Activated CD8-positive, alpha-beta memory T cell treated with anti-CD3 and anti-CD28 coated beads for 1 hour (primary cell): ENCODE results near the gene TPMT.
"Not testable (repeated sequence)": the region's sequence is repeated elsewhere in the genome, so short reads cannot be mapped to it uniquely, and the experiment has no call there.

Source experiments
- DNase-seq, 2 donors: peaks; one replicate each; pipeline ENCODE4 v3.0.0-alpha.2; 2020; ENCODE audit warnings: low read depth in 1 of 2; ENCODE audit errors: extremely low read depth in 1 of 2

The TPMT gene

DNA sequence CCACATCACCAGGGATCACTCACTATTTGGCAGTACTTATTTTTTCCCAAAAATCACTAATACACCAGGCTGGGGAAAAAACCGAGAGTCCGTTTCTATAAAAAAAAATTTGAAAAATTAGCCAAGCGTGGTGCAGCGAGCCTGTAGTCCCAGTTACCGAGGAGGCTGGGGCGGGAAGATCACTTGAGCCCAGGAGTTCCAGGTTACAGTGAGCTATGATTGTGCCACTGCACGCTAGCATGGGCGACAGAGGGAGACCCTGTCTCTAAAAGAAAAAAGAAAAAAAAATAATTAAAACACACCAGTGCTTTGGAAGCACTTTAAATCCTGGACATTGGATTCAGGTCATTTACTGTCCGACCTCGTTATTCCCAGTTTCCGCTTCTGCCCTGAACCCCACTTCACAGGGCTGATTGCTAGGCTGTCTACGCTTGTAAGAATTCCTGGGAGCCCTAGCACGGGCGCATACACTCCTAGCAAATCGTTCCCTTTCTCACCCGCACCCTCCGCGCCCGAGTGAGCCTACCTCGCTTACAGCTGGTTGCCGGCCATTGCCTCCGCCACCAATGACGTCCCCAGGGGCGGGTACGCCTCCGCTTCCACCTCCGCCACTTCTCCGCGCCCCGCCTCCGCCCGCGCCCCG lies at the start of gene TPMT:
TPMT (minus strand) TSS at position 571 of the 643 bp plus-strand sequence. CDS start 5,950 bp downstream, outside the sequence.
- DNase-seq = no peak

DNA sequence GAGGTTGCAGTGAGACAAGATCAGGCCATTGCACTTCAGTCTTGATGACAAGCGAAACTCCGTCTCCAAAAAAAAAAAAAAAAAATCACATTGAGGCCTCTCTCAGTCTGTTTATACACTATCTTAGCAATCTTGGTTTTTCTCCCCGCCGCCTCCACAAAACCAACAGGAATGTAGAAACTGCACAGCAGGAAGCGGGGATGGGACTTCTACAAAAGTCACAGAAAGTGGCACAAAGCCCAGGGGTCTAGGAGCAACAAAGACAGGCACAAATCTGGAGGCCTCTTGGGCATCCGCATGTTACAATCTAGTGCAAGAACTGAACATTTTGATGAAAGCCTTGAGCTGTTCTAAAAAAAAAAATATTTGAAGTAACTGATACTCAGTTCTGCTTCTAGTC lies 48.9 kb upstream of the TPMT start:
- DNase-seq = no peak

DNA sequence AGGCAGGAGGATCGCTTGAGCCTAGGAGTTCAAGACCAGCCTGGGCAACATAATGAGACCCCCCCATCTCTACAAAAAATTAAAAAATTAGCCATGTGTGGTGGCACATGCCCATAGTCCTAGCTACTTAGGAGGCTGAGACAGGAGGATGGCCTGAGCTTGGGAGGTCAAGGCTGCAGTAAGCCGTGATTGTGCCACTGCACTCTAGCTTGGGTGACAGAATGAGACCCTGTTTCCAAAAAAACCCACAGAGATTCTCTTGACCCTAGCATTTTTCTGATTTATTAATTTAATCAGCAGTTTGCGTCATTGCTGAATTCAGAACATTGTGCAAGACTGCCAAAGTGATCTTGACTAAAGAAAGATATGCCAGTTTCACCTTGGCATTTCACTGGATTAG lies 37.1 kb upstream of the TPMT start:
- DNase-seq = no peak

DNA sequence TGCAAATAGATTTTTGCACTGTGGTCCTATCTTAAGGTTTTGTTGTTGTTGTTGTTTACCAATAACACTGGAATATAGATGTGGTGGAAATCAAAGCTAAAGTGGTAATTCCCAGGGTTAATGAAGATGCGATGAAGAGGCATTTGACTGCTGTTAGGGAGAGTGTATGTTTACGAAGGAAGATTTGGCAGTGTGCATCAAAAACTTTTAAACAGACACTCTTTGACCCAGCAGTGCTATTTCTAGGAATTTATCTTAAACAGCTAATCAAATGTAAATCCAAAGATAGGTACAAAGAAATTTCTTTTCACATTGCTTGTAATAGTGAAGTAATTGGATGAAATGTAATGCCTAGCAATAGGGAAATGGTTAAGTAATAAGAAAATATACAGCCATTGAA lies 34.3 kb upstream of the TPMT start:
- no peak for DNase-seq

DNA sequence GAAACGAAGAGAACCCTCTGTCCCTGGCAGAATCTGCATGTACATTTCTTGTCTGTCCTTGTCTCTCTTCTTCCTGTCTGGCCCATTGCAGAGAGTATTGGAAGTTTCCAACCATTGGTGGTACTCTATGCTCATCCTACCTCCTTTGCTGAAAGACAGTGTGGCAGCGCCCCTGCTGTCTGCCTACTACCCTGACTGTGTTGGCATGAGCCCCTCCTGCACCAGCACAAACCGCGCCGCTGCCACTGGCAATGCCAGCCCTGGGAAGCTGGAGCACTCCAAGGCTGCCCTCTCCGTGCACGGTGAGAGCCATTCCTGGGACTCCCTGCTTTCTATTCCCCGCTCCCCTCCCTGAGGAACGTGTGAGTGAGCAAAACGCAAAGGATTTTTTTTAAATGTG lies 32.8 kb upstream of the TPMT start:
- DNase-seq = no peak

DNA sequence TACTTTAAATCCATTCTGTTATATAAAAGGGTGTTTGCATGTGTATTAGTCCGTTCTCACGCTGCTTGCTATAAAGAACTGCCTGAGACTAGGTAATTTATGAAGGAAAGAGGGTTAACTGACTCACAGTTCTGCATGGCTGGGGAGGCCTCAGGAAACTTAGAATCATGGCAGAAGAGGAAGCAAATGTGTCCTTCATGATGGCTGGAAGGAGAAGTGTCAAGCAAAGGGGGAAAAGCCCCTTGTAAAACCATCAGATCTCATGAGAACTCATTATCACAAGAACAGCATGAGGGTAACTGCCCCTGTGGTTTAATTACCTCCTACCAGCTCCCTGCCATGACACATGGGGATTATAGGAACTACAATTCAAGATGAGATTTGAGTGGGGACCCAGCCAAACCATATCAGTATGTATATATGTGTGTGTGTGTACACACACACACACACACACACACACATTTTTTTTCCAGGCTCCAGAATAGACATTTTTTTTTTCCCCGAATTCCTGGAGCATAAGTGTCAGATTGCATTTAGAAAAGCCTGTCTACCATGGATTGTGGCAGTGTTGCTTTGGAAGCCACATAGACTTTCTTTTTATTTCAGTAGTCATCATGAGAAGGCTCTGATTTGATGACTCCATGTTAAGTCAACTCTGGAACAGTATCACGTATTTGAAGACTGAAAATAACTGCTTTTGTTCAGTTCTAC lies 31.8 kb upstream of the TPMT start:
- no peak for DNase-seq

DNA sequence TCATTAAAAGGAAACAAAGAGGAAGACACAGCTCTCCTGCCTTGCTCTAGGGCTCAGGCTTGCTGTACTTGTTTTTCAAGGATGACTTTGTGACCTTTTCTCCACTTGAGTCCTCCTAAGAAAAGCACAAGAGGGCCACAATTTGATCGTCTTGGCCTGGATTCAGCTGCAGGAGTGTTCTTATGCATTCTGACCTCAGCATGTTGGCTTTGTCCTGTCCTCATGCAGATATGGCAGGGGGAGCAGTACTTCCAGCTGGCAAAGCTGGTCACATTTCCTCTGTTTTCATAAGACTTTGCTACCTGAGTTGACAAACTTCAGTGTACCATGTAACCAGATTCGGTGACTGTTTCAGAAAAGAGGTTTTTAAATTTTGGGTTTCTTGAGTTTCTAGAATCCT lies 31.2 kb upstream of the TPMT start:
- DNase-seq = no peak

DNA sequence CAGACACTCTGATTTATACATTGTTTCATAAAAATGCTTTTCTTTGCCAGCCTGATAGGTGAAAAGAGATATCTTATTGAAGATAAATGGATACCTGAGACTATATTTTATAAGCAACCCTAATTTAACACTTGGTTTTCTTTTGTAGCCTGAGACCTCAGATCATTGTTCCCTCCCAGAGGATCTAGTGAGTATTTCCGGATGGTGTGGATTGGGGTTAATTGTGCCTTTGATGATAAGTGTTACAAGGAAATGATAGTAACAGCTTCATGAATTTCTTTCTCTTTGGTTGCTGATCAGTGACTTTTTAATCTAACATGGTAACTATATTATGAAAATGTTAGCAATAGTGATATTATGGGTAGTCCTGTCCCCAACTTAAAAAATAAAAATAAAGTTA lies 30.7 kb upstream of the TPMT start:
- no peak for DNase-seq

DNA sequence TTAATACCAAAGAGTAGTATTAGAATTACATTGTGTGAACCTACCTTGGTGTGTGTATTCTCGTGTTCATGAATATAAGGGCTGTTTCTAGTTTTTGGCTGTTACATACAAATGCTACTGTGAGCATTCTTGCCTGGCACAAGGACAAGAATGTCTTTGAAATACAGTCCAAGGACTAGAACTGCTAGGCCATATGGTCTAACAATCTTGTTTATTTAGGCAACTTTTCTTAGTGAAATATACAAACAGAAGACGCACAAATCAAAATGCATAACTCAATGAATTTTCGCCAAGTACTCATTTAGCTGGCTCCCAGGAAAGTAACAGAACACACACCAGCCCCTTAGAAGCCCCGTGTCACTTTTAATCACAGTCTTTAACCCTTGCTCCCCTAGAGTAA lies 28.9 kb upstream of the TPMT start:
- DNase-seq = no peak

DNA sequence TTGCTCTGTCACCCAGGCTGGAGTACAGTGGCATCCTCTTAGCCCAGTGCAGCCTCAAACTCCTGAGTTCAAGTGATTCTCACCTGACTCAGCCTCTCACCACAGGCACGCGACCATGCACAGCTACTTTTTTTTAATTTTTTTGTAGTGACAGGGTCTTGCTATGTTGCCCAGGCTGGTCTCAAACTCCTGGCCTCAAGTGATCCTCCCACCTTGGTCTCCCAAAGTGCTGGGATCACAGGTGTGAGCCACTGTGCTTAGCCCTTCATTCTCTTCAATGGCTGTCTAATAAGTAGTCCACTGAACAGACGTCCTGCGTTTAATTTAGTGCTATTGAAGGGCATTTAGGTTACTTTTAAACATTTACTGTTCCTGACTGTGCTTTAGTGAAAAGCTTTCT lies 27.7 kb upstream of the TPMT start:
- DNase-seq = no peak

DNA sequence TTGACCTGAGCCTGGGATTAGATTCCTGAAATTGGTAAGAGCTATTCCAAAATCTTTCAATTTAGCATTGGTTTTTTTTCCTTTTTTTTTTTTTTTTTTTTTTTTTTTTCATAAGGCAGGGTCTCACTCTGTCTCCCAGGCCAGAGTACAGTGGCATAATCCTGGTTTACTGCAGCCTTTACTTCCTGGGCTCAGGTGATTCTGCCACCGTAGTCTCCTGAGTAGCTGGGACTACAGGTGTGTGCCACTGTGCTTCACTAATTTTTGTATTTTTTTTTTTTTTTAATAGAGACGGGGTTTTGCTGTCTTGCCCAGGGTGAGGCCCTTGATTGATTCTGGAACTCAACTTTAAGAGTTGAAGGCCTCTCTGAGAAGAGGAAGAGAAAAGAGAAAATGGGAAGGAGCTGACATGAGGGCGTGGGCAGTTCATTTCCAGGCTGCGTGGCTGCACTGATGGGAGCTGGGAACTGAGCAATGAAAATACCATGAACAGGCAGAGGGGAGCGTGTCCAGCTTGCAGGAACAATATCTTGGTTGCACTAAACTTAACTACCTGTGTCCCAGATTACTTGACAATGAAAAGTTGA lies 25.0 kb upstream of the TPMT start:
- DNase-seq = no peak

DNA sequence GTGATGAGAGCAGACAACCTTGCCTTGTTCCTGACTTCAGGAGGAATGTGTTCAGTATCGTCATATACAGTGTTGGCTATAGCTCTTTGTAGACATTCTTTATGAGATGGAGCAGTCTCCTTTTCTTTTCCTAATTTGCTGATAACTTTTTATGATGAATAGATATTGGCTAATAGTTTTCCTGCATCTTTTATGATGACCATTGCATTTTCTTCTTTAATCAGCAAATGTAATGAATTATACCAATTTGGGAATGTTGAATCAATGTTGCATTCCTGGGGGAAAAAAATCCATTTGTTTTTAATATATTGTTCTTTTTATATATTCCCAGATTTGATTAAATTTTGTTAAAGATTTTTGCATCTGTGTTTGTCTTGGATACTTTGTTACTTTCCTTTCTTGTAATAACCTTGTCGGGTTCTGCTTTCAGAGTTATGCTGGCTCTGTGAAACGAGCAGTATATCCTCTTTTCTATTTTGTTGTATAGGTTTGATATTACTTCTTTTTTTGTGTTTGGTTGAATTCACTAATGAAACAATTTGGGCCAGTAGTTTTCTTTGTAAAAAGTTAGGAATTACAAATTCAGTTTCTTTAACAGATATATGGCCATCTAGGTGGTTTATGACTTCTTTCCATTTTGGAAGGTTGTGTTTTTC lies 24.2 kb upstream of the TPMT start:
- no peak for DNase-seq

DNA sequence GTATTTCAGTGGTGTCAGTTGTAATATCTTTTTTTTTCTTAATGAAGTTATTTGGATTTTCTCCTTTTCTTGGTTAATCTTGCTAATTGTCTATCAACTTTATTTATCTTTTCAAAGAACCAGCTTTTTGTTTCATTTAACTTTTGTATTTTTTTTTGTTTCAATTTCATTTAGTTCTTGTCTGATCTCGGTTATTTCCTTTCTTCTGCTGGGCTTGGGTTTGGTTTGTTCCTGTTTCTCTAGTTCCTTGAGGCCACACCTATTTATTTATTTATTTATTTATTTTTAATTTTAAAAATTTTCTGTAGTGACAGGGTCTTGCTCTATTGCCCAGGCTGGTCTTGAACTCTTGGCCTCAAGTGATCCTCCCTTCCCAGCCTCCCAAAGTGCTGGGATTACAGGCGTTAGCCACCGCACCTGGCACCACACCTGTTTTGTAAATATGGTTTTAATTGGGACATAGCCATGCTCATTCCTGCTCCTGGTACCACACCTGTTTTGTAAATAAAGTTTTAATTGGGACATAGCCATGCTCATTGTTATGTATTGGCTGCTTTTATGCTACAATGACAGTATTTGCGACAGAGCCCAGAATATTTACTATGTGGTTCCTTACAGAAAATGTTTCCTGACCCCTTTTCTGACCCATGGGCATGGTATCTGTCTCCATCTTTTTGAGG lies 22.5 kb upstream of the TPMT start:
- no peak for DNase-seq

DNA sequence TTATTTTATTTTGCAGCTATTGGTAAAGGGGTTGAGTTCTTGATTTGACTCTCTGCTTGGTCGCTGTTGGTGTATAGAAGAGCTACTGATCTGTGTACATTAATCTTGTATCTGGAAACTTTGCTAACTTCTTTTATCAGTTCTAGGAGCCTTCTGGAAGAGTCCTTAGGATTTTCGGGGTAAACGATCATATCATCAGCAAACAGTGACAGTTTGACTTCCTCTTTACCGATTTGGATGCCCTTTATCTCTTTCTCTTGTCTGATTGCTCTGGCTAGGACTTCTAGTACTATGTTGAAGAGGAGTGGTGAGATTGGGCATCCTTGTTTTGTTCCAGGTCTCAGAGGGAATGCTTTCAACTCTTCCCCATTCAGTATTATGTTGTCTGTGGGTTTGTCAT lies 21.3 kb upstream of the TPMT start:
- DNase-seq = not testable (repeated sequence)

DNA sequence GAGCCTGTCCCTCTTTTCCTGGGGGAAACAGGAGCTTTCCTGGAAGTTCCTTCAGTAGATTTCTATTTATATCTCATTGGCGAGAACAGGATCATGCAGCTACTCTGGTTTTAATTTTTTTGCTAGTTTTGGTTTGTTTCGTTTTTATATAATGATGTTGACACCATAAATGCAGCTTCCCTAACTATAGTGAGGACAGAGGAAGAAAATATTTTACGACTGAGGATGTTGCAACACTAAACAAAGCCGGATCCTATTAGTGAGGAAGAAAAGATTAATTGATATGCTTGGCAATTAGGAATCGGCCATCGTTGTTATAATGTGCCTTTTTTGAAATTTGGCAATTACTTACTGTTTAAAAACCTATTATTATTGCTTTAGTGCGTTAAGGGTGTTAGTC lies 17.0 kb upstream of the TPMT start:
- DNase-seq = no peak

DNA sequence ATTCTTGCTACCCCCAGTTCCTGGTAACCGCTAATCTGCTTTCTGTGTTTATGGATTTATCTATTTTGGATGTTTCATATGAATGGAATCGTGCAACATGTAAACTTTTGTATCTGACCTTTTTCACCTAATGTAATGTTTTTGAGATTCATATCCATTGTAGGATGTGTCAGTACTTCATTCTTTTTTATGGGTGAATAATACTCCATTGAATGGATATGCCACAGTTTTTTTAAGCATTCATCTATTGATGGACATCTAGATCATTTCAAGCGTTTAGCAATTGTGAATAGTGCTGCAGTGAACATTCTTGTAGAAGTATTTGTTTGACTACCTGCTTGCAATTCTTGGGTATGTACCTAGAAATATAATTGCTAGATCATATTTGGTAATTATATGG lies 13.4 kb upstream of the TPMT start:
- no peak for DNase-seq

DNA sequence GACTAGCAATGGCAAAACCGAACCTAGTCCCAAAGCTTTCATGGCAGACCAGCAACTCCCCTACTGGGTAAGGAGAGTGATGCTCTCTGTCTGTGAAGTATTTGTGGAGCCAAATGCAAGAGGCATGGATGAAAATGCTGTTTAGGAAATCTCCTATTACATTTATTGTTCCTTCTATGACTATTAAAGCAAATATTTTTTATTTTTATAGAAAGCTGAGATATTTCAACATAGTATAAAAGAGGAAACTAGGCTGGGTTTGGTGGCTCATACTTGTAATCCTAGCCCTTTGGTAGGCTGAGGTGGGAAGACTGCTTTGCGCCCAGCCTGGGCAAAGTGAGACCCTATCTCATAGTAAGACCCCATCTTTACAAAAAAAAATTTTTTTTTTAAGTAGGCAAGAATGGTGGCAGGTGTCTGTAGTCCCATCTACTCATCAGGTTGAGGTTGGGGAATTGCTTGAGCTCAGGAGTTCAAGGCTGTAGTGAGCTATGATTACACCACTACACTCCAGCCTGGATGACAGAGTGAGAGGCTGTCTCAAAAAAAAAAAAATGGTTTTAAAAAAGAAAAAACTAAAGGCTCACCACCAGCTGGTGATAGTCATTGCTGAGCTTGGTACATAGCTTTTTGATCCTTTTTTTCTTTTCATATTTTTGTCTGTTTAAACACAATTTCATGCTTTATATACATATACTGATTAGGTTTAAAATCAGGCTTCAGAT lies 11.6 kb upstream of the TPMT start:
- no peak for DNase-seq

DNA sequence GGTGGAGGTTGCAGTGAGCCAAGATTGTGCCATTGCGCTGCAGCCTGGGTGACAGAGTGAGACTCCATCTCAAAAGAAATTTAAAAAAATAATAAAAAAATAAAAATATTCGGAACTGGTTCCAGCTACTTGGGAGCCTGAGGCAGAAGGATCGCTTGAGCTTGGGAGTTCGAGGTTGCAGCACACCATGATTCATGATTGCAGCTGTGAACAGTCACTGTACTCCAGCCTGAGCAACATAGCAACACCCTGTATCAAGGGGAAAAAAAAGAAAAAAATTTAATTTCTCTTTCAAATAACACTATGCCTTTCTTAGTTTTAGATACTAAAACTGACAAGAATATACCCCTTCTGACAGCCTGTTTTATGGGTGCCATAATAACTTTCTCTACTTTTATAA lies 10.9 kb upstream of the TPMT start:
- DNase-seq = no peak

DNA sequence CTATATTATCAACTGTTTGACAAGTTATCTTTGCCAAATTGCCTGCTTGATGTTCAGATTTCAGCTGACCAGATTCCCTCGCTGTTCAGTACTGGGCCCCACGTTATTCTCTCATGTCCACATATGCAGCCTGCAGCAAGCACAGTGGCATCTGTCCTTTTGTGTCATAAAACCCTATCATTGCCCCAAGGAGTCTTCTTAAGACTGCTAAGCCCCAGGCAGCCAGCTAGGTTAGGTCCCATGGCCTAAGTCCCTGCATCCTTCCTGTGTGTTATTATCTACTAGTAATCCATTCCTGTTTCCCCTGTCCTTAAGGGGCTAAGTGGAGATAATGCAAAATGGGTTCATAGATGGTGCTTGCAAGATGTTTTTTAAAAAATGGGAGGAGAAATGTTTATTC lies 7.5 kb upstream of the TPMT start:
- no peak for DNase-seq

DNA sequence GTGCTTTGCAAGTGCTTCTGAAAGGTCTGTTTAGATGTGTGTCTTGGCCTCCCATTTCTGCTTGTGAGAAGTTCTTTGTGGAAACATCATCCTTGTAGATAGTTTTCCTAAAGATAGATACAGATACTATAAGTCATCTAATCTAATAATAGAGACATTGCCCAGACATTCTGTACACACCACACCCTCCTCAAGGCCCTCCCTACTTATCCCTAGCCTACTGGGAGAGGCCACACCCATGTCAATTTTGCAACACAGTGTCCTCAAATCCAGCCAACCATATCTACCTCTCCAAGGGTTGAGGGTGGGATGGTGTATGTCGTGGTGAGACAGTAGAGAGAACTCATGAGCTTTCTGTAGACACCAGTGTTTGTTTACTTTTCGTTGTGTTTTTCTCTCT lies 6.6 kb upstream of the TPMT start:
- DNase-seq = no peak

DNA sequence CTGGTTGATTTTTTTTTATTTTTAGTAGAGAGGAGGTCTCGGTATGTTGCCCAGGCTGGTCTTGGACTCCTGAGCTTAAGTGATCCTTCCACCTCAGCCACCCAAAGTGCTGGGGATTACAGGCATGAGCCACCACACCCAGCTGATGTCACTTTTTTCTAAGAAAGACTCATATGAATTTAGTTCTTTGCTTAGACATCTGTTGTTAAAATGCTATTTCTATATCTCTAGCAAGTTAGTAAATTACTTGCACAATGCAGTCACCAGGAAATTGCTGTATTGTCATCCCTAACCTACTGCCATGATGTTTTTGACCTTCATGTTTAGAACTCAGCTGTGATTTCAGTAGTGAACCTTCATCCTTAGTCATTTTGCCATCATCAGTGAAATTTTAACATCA lies 6.0 kb upstream of the TPMT start:
- DNase-seq = no peak
